Naive thymus-derived CD8-positive, alpha-beta T cell (primary cell): ENCODE data around the gene ZSCAN22. TPM values are rescaled to one million over a fixed set of nuclear protein-coding genes. Genes with fewer than 3 reads are reported as not detected.

Experiments
- ATAC-seq, 2 donors: fragments of 150-1000 bp; cut with Tn5 transposase in 1 of 2; sonication (Bioruptor Pico), chemical (Tn5 transposase) in 1 of 2; 1 replicate in 1 of 2; 2 replicates in 1 of 2; pipeline ENCODE4 v1.10.0; 2021; ENCODE audit warnings: mild to moderate bottlenecking in 2 of 2, moderate library complexity in 2 of 2
- POLR2A ChIA-PET: fragments of 350-600 bp; sonication (Branson Sonifier 250); formaldehyde crosslinking; loops from one replicate; lab custom pipeline; 2021; ENCODE audit warnings: antibody characterized with exemption; lab: Charles Lee
- DNase-seq, 10 donors: peaks; one replicate each; pipeline versions ENCODE4 v3.0.0 to v3.0.0-alpha.2; 2020 to 2022
- H3K27ac Mint-ChIP-seq, 10 donors: one replicate each; pipeline ENCODE4 v1.8.0; 2020 to 2022; ENCODE audit warnings: mild to moderate bottlenecking in 10 of 10, mixed read lengths in 10 of 10, moderate library complexity in 4 of 10, inconsistent platforms in 1 of 10
- H3K27me3 Mint-ChIP-seq, 5 donors: one replicate each; pipeline ENCODE4 v1.8.0; 2021 to 2022; ENCODE audit warnings: mixed read lengths in 5 of 5
- H3K36me3 Mint-ChIP-seq, 3 donors: one replicate each; pipeline ENCODE4 v1.8.0; 2020 to 2022; ENCODE audit warnings: mixed read lengths in 3 of 3, mild to moderate bottlenecking in 2 of 3, inconsistent platforms in 1 of 3
- H3K4me1 Mint-ChIP-seq, 4 donors: one replicate each; pipeline ENCODE4 v1.8.0; 2021 to 2022; ENCODE audit warnings: mixed read lengths in 4 of 4
- H3K4me3 Mint-ChIP-seq, 10 donors: one replicate each; pipeline ENCODE4 v1.8.0; 2020 to 2022; ENCODE audit warnings: mild to moderate bottlenecking in 10 of 10, mixed read lengths in 10 of 10, moderate library complexity in 6 of 10, inconsistent platforms in 1 of 10
- H3K9me3 Mint-ChIP-seq, 9 donors: one replicate each; pipeline ENCODE4 v1.8.0; 2020 to 2022; ENCODE audit warnings: mixed read lengths in 9 of 9, mild to moderate bottlenecking in 3 of 9, inconsistent platforms in 1 of 9, moderate library complexity in 1 of 9
- microRNA-seq: library from miRNA; unstranded; fragments of <30 nt; microRNA quantifications from one replicate; pipeline ENCODE4 v1.2.0, GENCODE V29; 2022; ENCODE audit warnings: borderline microRNAs expressed
- polyA plus RNA-seq, 3 donors: library from polyadenylated mRNA; unstranded; fragments of 300-500 nt; fragmentation: Illumina TruSeq; gene quantifications; one replicate each; pipeline ENCODE4 v1.2.3, GENCODE V29; 2021
- total RNA-seq, 8 experiments: library from RNA in 2 of 8; stranded (reverse) in 2 of 8; gene quantifications; one replicate each; pipeline ENCODE4 v1.2.3 and lab custom pipeline; 2021 to 2026

ZSCAN22 gene
- total and polyA plus RNA-seq, 5 experiments from 2014 or later = 0.69 to 4.6 (median 3.3) TPM

GRCh38 chr19:58381460-58382212 lies 54.8 kb downstream of the ZSCAN22 start:
- POLR2A ChIA-PET = interaction anchor here (0.9 to 4.5 kb wide), 6 partner anchors 19 to 137 kb away, joined by 3 to 43 read pairs (median 5); partner anchors contain the start of genes ZNF132, ZNF497 and ZSCAN22
- DNase-seq (no peak), ATAC-seq (no peak)
- Mint-ChIP-seq H3K4me1 (peaks cover 14 to 47% (median 39%) of the 10 kb centered on the region in 4 donors), H3K9me3 (no peaks in the 10 kb centered on the region), H3K4me3 (peak overlapping the region; percentile 85 to 99 (median 92)), H3K27me3 (no peaks in the 10 kb centered on the region), H3K27ac (peak overlapping the region; percentile 90 to 98 (median 96)), H3K36me3 (no peaks in the 10 kb centered on the region)

DNA sequence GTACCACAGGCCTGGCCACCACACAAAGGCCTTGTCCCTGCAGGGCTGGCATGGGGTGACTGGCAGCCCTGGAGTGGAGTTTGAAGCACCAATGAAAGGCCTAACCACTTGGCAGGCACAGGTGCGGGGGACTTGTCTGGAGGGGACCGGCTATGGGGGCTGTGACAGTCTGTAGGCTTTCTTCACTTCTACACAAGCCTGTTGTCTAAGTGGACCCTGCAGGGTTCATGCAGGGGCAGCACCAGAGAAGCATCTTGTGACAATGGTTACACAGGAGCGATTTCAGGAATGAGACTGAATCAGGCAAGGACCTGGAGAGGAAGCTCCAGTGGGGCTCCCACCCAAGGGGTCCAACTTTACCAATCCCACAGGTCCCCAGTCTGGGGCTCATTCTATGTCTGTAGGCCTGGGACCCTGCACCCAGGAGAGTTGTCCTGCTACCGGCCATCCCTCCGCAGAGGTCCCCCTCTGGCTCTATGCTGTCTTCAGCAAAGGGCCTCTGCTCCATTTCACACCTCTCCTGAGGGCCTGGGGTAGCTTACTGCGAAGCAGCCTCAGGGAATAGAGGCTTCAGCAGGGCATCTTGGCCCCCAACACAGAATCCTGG lies 56.3 kb downstream of the ZSCAN22 start:
- DNase-seq (no peak), ATAC-seq (no peak)
- Mint-ChIP-seq H3K4me1 (peaks cover 19 to 55% (median 51%) of the 10 kb centered on the region in 4 donors), H3K36me3 (peaks cover 0 to 8% (median 0%) of the 10 kb centered on the region in 3 donors), H3K4me3 (peak overlapping the region in 9 of 10 donors; percentile 10 to 89 (median 63)), H3K27me3 (peaks cover 0 to 2% (median 0%) of the 10 kb centered on the region in 5 donors), H3K9me3 (no peaks in the 10 kb centered on the region), H3K27ac (peak overlapping the region in 7 of 10 donors; percentile 14 to 93 (median 71))
- POLR2A ChIA-PET = interaction anchor here (0.6 to 4.5 kb wide), 2 partner anchors 20 to 164 kb away, joined by 3 to 43 read pairs; partner anchors contain the start of gene ZNF497

- no peak for ATAC-seq
- no peaks in the 10 kb centered on the region for H3K9me3 Mint-ChIP-seq
- peaks cover 12 to 54% (median 49%) of the 10 kb centered on the region in 4 donors for H3K4me1 Mint-ChIP-seq
- peak overlapping the region; percentile 97 to 100 (median 98) for H3K27ac Mint-ChIP-seq
- peaks cover 0 to 27% (median 7%) of the 10 kb centered on the region in 3 donors for H3K36me3 Mint-ChIP-seq
- H3K27me3 Mint-ChIP-seq = peaks cover 0 to 2% (median 0%) of the 10 kb centered on the region in 5 donors
- POLR2A ChIA-PET = interaction anchor here (0.9 to 4.6 kb wide), 8 partner anchors 16 to 66 kb away, joined by 3 to 26 read pairs (median 7); partner anchors contain the start of genes ZNF497, ZNF584 and ZSCAN22
- DNase-seq = no peak
- H3K4me3 Mint-ChIP-seq = peak overlapping the region; percentile 92 to 99 (median 95)
Observed at GRCh38 chr19:58385313-58385890, 58.6 kb downstream of the ZSCAN22 start.

DNA sequence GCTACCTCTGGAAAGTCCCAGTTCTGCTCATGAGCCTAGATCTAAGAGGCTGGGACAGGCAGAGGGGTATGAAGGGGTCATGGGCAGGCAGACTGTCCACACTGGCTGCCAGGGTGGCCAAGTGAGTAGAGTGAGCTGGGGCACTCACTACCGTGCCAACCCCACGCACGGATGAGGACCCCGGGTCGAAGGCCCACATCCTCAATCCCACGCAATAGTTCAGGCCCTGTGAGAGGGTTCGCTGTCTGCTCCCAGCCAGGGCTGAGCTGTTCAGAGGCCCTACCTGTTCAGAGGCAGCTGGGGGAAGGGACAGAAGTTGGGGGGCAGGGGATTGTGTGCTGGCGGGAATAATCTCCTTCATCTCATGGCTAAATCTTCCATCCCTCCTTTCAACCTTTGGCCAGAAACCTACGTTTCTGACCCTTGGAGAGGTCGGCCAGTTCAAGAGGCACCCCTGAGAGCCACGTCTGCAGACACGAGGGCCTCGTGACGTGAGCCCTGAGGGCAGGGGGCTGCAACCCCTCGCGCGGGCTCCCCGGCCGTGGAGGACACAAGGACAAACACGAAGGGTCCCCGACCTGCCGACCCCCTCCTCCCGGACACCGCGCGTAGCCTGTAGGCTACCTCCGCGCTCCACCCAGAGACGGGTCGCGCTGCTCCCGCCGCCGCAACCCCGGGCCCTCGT lies 59.2 kb downstream of the ZSCAN22 start:
- H3K27ac Mint-ChIP-seq = peak overlapping the region; percentile 97 to 100 (median 98)
- ATAC-seq = no peak
- POLR2A ChIA-PET = interaction anchor here (0.9 to 4.6 kb wide), 13 partner anchors 15 to 190 kb away, joined by 3 to 26 read pairs (median 5); partner anchors contain the start of genes ZNF446, ZNF497, ZNF584 and ZSCAN22
- peaks cover 0 to 32% (median 9%) of the 10 kb centered on the region in 3 donors for H3K36me3 Mint-ChIP-seq
- peak in 2 of 10 donors; percentile 25 to 33 for DNase-seq
- H3K4me1 Mint-ChIP-seq = peaks cover 14 to 59% (median 54%) of the 10 kb centered on the region in 4 donors
- H3K27me3 Mint-ChIP-seq = peaks cover 0 to 2% (median 0%) of the 10 kb centered on the region in 5 donors
- H3K4me3 Mint-ChIP-seq = peak overlapping the region; percentile 92 to 99 (median 95)
- H3K9me3 Mint-ChIP-seq = no peaks in the 10 kb centered on the region

- H3K27me3 Mint-ChIP-seq = peaks cover 0 to 2% (median 0%) of the 10 kb centered on the region in 5 donors
- H3K36me3 Mint-ChIP-seq = peaks cover 0 to 40% (median 9%) of the 10 kb centered on the region in 3 donors
- H3K27ac Mint-ChIP-seq = peak within 1 kb of the TSS; percentile 97 to 100 (median 98)
- ATAC-seq (peak; percentile 89 to 90), DNase-seq (peak; percentile 87 to 99 (median 96))
- POLR2A ChIA-PET = interaction anchor here (0.7 to 4.6 kb wide), 16 partner anchors 9 to 189 kb away, joined by 3 to 26 read pairs (median 4); partner anchors contain the start of genes RNF225, ZNF446, ZNF497 and ZNF584
- no peaks in the 10 kb centered on the region for H3K9me3 Mint-ChIP-seq
- H3K4me3 Mint-ChIP-seq = peak within 1 kb of the TSS; percentile 92 to 99 (median 95)
- peaks cover 14 to 58% (median 54%) of the 10 kb centered on the region in 4 donors for H3K4me1 Mint-ChIP-seq
Observed at GRCh38 chr19:58386576-58387337, 60.0 kb downstream of the ZSCAN22 start, which contains the start of gene RPS5. RPS5 (plus strand) TSS chr19:58387269; CDS start chr19:58388138, 869 bp downstream.

GRCh38 chr19:58387338-58388174 lies 60.8 kb downstream of the ZSCAN22 start:
- H3K4me1 Mint-ChIP-seq = peaks cover 10 to 54% (median 49%) of the 10 kb centered on the region in 4 donors
- ATAC-seq (peak in 1 of 2 donors; percentile 2), DNase-seq (no peak)
- H3K36me3 Mint-ChIP-seq = peaks cover 0 to 46% (median 13%) of the 10 kb centered on the region in 3 donors
- H3K27ac Mint-ChIP-seq = peak overlapping the region; percentile 97 to 100 (median 98)
- POLR2A ChIA-PET = interaction anchor here (0.7 to 4.6 kb wide), 12 partner anchors 8 to 167 kb away, joined by 3 to 26 read pairs (median 4); partner anchors contain the start of genes RNF225, ZNF446, ZNF497 and ZNF584
- peaks cover 0 to 2% (median 0%) of the 10 kb centered on the region in 5 donors for H3K27me3 Mint-ChIP-seq
- H3K9me3 Mint-ChIP-seq = no peaks in the 10 kb centered on the region
- H3K4me3 Mint-ChIP-seq = peak overlapping the region; percentile 92 to 99 (median 95)

DNA sequence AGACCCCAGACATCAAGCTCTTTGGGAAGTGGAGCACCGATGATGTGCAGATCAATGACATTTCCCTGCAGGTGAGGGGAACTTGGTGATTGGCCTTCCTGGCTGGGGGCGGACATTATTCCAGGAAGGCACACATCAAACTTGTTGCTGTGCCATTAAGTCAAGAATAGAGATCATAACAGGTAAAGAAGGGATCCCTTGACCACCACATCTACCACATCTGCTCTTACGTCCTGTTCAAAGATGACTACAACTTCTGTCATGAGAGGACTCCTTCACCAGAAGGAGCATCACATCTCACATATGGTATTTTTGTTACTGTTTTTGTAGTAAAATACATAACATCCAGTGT lies 61.4 kb downstream of the ZSCAN22 start:
- peak overlapping the region; percentile 92 to 99 (median 95) for H3K4me3 Mint-ChIP-seq
- peaks cover 0 to 52% (median 13%) of the 10 kb centered on the region in 3 donors for H3K36me3 Mint-ChIP-seq
- ATAC-seq (no peak), DNase-seq (no peak)
- POLR2A ChIA-PET = interaction anchor here (0.7 to 4.6 kb wide), 9 partner anchors 8 to 88 kb away, joined by 3 to 26 read pairs (median 6); partner anchors contain the start of genes RNF225, ZNF132, ZNF446 and ZNF497
- peaks cover 0 to 2% (median 0%) of the 10 kb centered on the region in 5 donors for H3K27me3 Mint-ChIP-seq
- H3K27ac Mint-ChIP-seq = peak overlapping the region; percentile 97 to 100 (median 98)
- H3K4me1 Mint-ChIP-seq = peaks cover 12 to 54% (median 49%) of the 10 kb centered on the region in 4 donors
- no peaks in the 10 kb centered on the region for H3K9me3 Mint-ChIP-seq

Small RNAs within 50 kb of the gene (microRNA-seq; reads per million reads assigned to microRNA genes)
- gene MIR4754 (not detected), gene MIR6806 (not detected)

Other genes with a start within 250 kb of the ZSCAN22 start
- gene ZSCAN18, start 228.8 kb upstream of the ZSCAN22 start, total RNA-seq = 100 to 1,000 TPM; 107 to 110 TPM
- gene ZSCAN18, start 228.8 kb upstream of the ZSCAN22 start, polyA plus RNA-seq = 10 to 100 TPM; 18.7 to 30.0 (median 27.4) TPM
- 10 to 100 TPM; 16.2 to 17.4 TPM for gene ZNF329, start 176.2 kb upstream of the ZSCAN22 start, total RNA-seq
- 10 to 100 TPM in 1 of 3 donors, 1 to 10 TPM in 2; 5.9 to 11.9 (median 7.6) TPM for gene ZNF329, start 176.2 kb upstream of the ZSCAN22 start, polyA plus RNA-seq
- gene ZNF274, start 143.9 kb upstream of the ZSCAN22 start, total RNA-seq = 100 to 1,000 TPM; 110 to 119 TPM
- 10 to 100 TPM; 26.5 to 38.7 (median 34.9) TPM for gene ZNF274, start 143.9 kb upstream of the ZSCAN22 start, polyA plus RNA-seq
- gene ZNF544, start 98.1 kb upstream of the ZSCAN22 start, total RNA-seq = 10 to 100 TPM; 57.4 to 60.1 TPM
- gene ZNF544, start 98.1 kb upstream of the ZSCAN22 start, polyA plus RNA-seq = 10 to 100 TPM; 19.5 to 35.2 (median 23.9) TPM
- 10 to 100 TPM; 12.9 to 13.1 TPM for gene ZNF8, start 48.0 kb upstream of the ZSCAN22 start, total RNA-seq
- 1 to 10 TPM in 1 of 3 donors, under 1 TPM in 2; 0.44 to 1.1 (median 0.75) TPM for gene ZNF8, start 48.0 kb upstream of the ZSCAN22 start, polyA plus RNA-seq
- 10 to 100 TPM; 84.3 to 86.1 TPM for gene ERVK3-1, start 21.6 kb upstream of the ZSCAN22 start, total RNA-seq
- 10 to 100 TPM; 55.1 to 80.9 (median 72.0) TPM for gene ERVK3-1, start 21.6 kb upstream of the ZSCAN22 start, polyA plus RNA-seq
- gene A1BG, start 26.5 kb downstream of the ZSCAN22 start, total RNA-seq = 10 to 100 TPM; 26.3 to 38.3 TPM
- 100 to 1,000 TPM in 2 of 3 donors, 10 to 100 TPM in 1; 96.6 to 126 (median 121) TPM for gene A1BG, start 26.5 kb downstream of the ZSCAN22 start, polyA plus RNA-seq
- gene ZNF497, start 35.8 kb downstream of the ZSCAN22 start, total RNA-seq = 1 to 10 TPM; 4.7 to 6.6 TPM
- 1 to 10 TPM; 1.8 to 2.2 (median 1.9) TPM for gene ZNF497, start 35.8 kb downstream of the ZSCAN22 start, polyA plus RNA-seq
- gene ZNF837, start 54.0 kb downstream of the ZSCAN22 start, total RNA-seq = 1 to 10 TPM; 5.6 to 5.8 TPM
- 10 to 100 TPM in 1 of 3 donors, 1 to 10 TPM in 2; 4.2 to 14.3 (median 9.9) TPM for gene ZNF837, start 54.0 kb downstream of the ZSCAN22 start, polyA plus RNA-seq
- gene RPS5, start 60.3 kb downstream of the ZSCAN22 start, total RNA-seq = 1,000 to 10,000 TPM; 1,656 to 1,664 TPM
- 1,000 to 10,000 TPM; 1,899 to 2,106 (median 2,080) TPM for gene RPS5, start 60.3 kb downstream of the ZSCAN22 start, polyA plus RNA-seq
- gene RNF225, start 68.7 kb downstream of the ZSCAN22 start, total RNA-seq = 1 to 10 TPM in 1 of 2 experiments, under 1 TPM in 1; 0.39 to 1.2 TPM
- not detected for gene RNF225, start 68.7 kb downstream of the ZSCAN22 start, polyA plus RNA-seq
- 10 to 100 TPM; 10.6 to 10.7 TPM for gene ZNF584, start 81.7 kb downstream of the ZSCAN22 start, total RNA-seq
- gene ZNF584, start 81.7 kb downstream of the ZSCAN22 start, polyA plus RNA-seq = 1 to 10 TPM; 6.3 to 6.5 (median 6.4) TPM
- gene ZNF132, start 113.2 kb downstream of the ZSCAN22 start, total RNA-seq = 10 to 100 TPM in 1 of 2 experiments, 1 to 10 TPM in 1; 10.0 to 10.6 TPM
- 1 to 10 TPM; 1.0 to 3.1 (median 2.0) TPM for gene ZNF132, start 113.2 kb downstream of the ZSCAN22 start, polyA plus RNA-seq
- gene ZNF324B, start 124.6 kb downstream of the ZSCAN22 start, total RNA-seq = 10 to 100 TPM; 11.4 to 12.9 TPM
- gene ZNF324B, start 124.6 kb downstream of the ZSCAN22 start, polyA plus RNA-seq = 1 to 10 TPM; 1.4 to 2.6 (median 1.8) TPM
- gene ZNF324, start 140.1 kb downstream of the ZSCAN22 start, total RNA-seq = 10 to 100 TPM; 24.8 to 28.0 TPM
- 10 to 100 TPM in 2 of 3 donors, 1 to 10 TPM in 1; 8.3 to 16.2 (median 12.8) TPM for gene ZNF324, start 140.1 kb downstream of the ZSCAN22 start, polyA plus RNA-seq
- gene ZNF446, start 149.4 kb downstream of the ZSCAN22 start, total RNA-seq = 10 to 100 TPM; 18.7 to 20.4 TPM
- gene ZNF446, start 149.4 kb downstream of the ZSCAN22 start, polyA plus RNA-seq = 1 to 10 TPM; 1.6 to 2.7 (median 2.4) TPM
- gene SLC27A5, start 185.0 kb downstream of the ZSCAN22 start, total RNA-seq = 10 to 100 TPM; 16.6 to 19.9 TPM
- gene SLC27A5, start 185.0 kb downstream of the ZSCAN22 start, polyA plus RNA-seq = 10 to 100 TPM; 24.5 to 39.2 (median 31.1) TPM
- gene ZBTB45, start 192.8 kb downstream of the ZSCAN22 start, total RNA-seq = 10 to 100 TPM; 21.3 to 23.0 TPM
- 1 to 10 TPM; 2.8 to 5.3 (median 3.5) TPM for gene ZBTB45, start 192.8 kb downstream of the ZSCAN22 start, polyA plus RNA-seq
- 100 to 1,000 TPM; 429 to 434 TPM for gene TRIM28, start 217.1 kb downstream of the ZSCAN22 start, total RNA-seq
- 100 to 1,000 TPM in 1 of 3 donors, 10 to 100 TPM in 2; 55.7 to 114 (median 62.7) TPM for gene TRIM28, start 217.1 kb downstream of the ZSCAN22 start, polyA plus RNA-seq
- gene CHMP2A, start 228.1 kb downstream of the ZSCAN22 start, total RNA-seq = 10 to 100 TPM; 59.2 to 60.0 TPM
- 100 to 1,000 TPM; 135 to 154 (median 144) TPM for gene CHMP2A, start 228.1 kb downstream of the ZSCAN22 start, polyA plus RNA-seq
- gene UBE2M, start 231.6 kb downstream of the ZSCAN22 start, total RNA-seq = 10 to 100 TPM; 48.5 to 51.2 TPM
- 10 to 100 TPM; 10.4 to 20.5 (median 18.0) TPM for gene UBE2M, start 231.6 kb downstream of the ZSCAN22 start, polyA plus RNA-seq
- 10 to 100 TPM; 49.1 to 53.2 TPM for gene MZF1, start 246.3 kb downstream of the ZSCAN22 start, total RNA-seq
- 10 to 100 TPM in 2 of 3 donors, 1 to 10 TPM in 1; 9.1 to 12.7 (median 11.7) TPM for gene MZF1, start 246.3 kb downstream of the ZSCAN22 start, polyA plus RNA-seq